ENCODE measurements around the gene JAK1.

- no peak for TF ChIP-seq ZFP3 (tag by site-specific recombination; IDR thresholded peaks at IDR 0.05; ENCODE audit: low read depth)
- TF ChIP-seq, protein P1, sequence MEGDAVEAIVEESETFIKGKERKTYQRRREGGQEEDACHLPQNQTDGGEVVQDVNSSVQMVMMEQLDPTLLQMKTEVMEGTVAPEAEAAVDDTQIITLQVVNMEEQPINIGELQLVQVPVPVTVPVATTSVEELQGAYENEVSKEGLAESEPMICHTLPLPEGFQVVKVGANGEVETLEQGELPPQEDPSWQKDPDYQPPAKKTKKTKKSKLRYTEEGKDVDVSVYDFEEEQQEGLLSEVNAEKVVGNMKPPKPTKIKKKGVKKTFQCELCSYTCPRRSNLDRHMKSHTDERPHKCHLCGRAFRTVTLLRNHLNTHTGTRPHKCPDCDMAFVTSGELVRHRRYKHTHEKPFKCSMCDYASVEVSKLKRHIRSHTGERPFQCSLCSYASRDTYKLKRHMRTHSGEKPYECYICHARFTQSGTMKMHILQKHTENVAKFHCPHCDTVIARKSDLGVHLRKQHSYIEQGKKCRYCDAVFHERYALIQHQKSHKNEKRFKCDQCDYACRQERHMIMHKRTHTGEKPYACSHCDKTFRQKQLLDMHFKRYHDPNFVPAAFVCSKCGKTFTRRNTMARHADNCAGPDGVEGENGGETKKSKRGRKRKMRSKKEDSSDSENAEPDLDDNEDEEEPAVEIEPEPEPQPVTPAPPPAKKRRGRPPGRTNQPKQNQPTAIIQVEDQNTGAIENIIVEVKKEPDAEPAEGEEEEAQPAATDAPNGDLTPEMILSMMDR (tag by site-specific recombination; IDR thresholded peaks at IDR 0.05): no peak
Observed at GRCh38 chr1:64963466-64963865, 2.9 kb downstream of the JAK1 start.

All from HEK293 (cell line).